Erythroblast (primary cell): ENCODE measurements around the gene AGBL4.

Source experiments
- GATA1 ChIP-seq: IDR thresholded peaks from 2 replicates; pipeline ENCODE4 v1.6.1; 2011; ENCODE audit warnings: low read depth, mild to moderate bottlenecking, control low read depth, low read length, moderate library complexity
- POLR2A ChIP-seq: IDR thresholded peaks from 2 replicates; pipeline ENCODE4 v1.6.1; 2011; ENCODE audit warnings: mild to moderate bottlenecking, low read length

DNA sequence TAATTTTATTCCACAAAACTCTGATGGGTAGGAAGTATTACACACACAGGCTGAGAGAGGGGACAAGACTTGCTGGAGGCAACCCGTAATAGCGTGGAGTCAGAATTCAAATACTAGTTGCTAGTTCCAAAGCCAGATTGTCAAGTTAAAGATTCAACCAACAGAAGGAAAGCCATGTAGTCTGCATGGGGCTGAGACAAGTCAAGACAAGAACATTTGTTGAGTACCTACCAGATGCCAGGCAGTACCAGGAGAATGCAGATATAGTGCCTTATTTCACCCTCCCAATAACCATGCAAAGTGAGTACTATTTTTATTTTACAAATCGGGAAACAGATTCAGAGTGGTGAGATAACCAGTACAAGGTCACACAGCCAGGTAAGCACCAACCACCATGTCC is 1441.3 kb downstream of the AGBL4 start:
- TF ChIP-seq POLR2A (no peak), GATA1 (no peak)
